ENCODE results near the gene PSEN1. TPM values are rescaled to one million over a fixed set of nuclear protein-coding genes. Genes with fewer than 3 reads are reported as not detected.

The PSEN1 gene
- total RNA-seq, 4 donors from 2014 or later, result 21.4 to 49.0 (median 24.5) TPM

DNA sequence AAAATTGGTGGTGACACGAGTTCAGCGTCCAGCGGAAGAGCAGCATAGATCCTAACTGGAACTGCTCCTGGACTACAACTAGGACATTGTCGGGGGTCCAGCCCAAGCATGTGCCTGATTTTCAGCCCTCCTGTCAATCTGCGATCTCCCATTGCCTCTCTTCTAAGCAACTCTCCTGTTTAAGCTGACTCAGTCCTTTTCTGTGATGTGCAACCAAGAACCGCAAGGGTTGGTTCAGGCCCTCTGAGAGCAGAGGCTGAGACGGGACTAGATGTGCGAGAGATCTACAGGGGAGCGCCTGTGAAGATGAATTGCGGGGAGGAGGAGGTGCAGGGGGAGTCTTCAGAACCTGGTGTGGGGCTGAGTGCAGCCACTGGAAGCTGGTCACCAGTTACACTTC is 97.3 kb downstream of the PSEN1 start:
- H3K27me3 ChIP-seq, result peaks cover 19 to 28% (median 25%) of the 10 kb centered on the region in 3 donors
- intact Hi-C loops (cut with DNase I; ENCODE audit: low total_unique reads) (no loop called here), in situ Hi-C loops (cut with MboI; ENCODE audit: low sequenced_read_pairs in 4 of 4) (no loop called here)
- H3K36me3 ChIP-seq, result no peaks in the 10 kb centered on the region
- ATAC-seq, result no peak
- no peak for DNase-seq
- H3K4me1 ChIP-seq, result peaks cover 0 to 12% of the 10 kb centered on the region in 2 donors
- TF ChIP-seq, protein P1, sequence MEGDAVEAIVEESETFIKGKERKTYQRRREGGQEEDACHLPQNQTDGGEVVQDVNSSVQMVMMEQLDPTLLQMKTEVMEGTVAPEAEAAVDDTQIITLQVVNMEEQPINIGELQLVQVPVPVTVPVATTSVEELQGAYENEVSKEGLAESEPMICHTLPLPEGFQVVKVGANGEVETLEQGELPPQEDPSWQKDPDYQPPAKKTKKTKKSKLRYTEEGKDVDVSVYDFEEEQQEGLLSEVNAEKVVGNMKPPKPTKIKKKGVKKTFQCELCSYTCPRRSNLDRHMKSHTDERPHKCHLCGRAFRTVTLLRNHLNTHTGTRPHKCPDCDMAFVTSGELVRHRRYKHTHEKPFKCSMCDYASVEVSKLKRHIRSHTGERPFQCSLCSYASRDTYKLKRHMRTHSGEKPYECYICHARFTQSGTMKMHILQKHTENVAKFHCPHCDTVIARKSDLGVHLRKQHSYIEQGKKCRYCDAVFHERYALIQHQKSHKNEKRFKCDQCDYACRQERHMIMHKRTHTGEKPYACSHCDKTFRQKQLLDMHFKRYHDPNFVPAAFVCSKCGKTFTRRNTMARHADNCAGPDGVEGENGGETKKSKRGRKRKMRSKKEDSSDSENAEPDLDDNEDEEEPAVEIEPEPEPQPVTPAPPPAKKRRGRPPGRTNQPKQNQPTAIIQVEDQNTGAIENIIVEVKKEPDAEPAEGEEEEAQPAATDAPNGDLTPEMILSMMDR (IDR thresholded peaks at IDR 0.05 in 4 of 5, conservative IDR thresholded peaks at IDR 0.05 in 1 of 5), result no peak
- no peak for TF ChIP-seq POLR2A (IDR thresholded peaks at IDR 0.05)
- no peak overlapping the region for H3K4me3 ChIP-seq
- no peaks in the 10 kb centered on the region for H3K9me3 ChIP-seq
- no peak overlapping the region for H3K27ac ChIP-seq

DNA sequence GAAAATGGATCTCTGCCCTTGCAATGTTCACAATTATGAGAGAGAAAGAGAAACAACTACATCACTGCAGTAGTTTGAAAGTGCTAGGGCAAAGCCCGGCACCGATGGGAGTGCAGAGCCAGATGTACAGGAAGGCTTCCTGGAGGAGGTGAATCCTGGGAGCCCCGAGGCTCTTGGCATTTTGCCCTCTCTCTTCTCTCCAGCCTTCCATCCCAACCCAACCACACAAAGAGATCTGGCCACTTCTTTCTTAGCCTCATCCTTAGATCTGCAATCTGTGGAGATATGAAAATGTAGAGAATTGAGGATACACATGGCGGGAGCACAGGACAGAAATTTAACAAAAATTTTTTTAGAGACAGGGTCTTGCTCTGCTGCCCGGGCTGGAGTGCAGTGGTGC is 97.7 kb downstream of the PSEN1 start:
- no peaks in the 10 kb centered on the region for H3K9me3 ChIP-seq
- ATAC-seq (no peak), DNase-seq (no peak)
- no peak overlapping the region for H3K27ac ChIP-seq
- no peak for TF ChIP-seq POLR2A (IDR thresholded peaks at IDR 0.05)
- TF ChIP-seq, protein P1 (IDR thresholded peaks at IDR 0.05 in 4 of 5, conservative IDR thresholded peaks at IDR 0.05 in 1 of 5), result no peak
- in situ Hi-C loops (cut with MboI; ENCODE audit: low sequenced_read_pairs in 4 of 4), result no loop called here
- H3K27me3 ChIP-seq, result peaks cover 24 to 33% (median 29%) of the 10 kb centered on the region in 3 donors
- intact Hi-C loops (cut with DNase I; ENCODE audit: low total_unique reads), result no loop called here
- peaks cover 1 to 11% of the 10 kb centered on the region in 2 donors for H3K4me1 ChIP-seq
- H3K36me3 ChIP-seq, result no peaks in the 10 kb centered on the region
- H3K4me3 ChIP-seq, result no peak overlapping the region

DNA sequence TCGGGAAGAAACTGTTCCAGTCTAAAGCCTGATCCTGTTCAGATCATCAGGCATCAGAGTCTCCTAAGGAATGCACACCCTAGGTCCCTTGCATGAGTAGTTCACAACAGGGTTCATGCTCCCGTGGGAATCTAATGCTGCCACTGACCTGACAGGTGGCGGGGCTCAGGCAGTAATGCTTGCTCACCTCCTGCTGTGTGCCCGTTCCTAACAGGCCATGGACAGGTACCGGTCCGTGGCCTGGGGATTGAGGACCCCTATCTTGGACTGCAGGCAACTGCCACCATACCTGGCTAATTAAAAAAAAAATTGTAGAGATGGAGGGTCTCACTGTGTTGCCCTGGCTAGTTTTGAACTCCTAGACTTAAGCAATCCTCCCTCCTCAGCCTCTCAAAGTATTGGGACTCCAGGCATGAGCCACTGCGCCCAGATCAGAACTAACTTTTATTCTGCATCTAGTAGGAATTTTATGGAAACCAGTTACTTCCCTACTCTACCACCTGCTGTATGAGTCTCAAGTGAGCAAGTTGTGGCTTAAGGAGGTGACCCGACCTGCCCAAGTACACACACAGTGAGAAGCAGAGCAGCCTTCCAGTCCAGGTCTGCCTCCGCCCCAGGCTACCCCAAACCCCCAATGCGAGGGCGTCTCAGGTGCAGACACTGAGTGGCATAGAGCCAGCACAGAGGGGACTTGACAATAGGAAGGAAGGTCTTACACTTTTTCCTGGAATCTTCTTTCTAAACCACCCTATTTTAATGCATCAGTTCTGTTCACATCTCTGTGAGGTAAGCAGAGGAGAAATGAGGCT is 98.5 kb downstream of the PSEN1 start:
- ATAC-seq (no peak), DNase-seq (no peak)
- no peaks in the 10 kb centered on the region for H3K36me3 ChIP-seq
- H3K27me3 ChIP-seq, result peaks cover 30 to 40% (median 34%) of the 10 kb centered on the region in 3 donors
- H3K4me3 ChIP-seq, result no peak overlapping the region
- H3K4me1 ChIP-seq, result peaks cover 7 to 18% of the 10 kb centered on the region in 2 donors
- TF ChIP-seq POLR2A (IDR thresholded peaks at IDR 0.05), result no peak
- TF ChIP-seq, protein P1 (IDR thresholded peaks at IDR 0.05 in 4 of 5, conservative IDR thresholded peaks at IDR 0.05 in 1 of 5), result no peak
- intact Hi-C loops (cut with DNase I; ENCODE audit: low total_unique reads) (no loop called here), in situ Hi-C loops (cut with MboI; ENCODE audit: low sequenced_read_pairs in 4 of 4) (no loop called here)
- no peak overlapping the region for H3K27ac ChIP-seq
- H3K9me3 ChIP-seq, result no peaks in the 10 kb centered on the region

DNA sequence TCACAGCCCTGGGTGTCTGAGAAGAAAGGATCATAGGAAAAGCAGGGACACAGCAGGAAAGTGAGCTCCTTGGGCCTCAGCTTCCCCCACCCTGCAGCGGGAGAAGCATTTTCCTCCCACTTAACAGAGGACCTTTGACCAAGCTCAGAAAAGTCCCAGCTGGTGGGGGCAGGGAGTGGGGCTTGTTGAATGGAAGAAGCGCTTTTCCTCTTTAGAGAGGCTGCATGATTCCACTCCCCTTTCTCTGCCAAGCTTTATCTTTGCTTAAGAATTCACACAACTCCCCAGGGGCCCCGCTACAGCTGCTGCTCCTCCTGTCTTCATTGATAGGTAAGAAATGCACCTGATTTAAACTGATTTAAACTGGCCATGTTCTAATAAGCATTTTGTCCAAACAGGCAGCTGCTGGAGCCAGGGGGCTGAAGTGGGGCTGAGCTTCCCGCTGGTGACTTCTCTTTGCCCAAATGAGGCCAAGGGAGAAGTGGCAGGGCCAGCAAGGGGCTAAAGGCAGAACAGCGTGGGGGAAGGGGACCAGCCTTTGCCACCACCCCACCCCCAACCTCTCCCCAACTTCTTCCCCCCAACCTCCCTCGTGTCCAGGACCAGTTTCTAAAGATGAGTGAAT is 99.3 kb downstream of the PSEN1 start:
- peaks cover 8 to 19% of the 10 kb centered on the region in 2 donors for H3K4me1 ChIP-seq

More for the DNA sequence above, 99.3 kb downstream of the PSEN1 start:
- Histone ChIP-seq H3K27me3 (peaks cover 38 to 47% (median 39%) of the 10 kb centered on the region in 3 donors), H3K27ac (no peak overlapping the region), H3K36me3 (no peaks in the 10 kb centered on the region), H3K9me3 (no peaks in the 10 kb centered on the region), H3K4me3 (no peak overlapping the region)
- DNase-seq (no peak), ATAC-seq (no peak)
- in situ Hi-C loops (cut with MboI; ENCODE audit: low sequenced_read_pairs in 4 of 4) (no loop called here), intact Hi-C loops (cut with DNase I; ENCODE audit: low total_unique reads) (no loop called here)
- no peak for TF ChIP-seq POLR2A (IDR thresholded peaks at IDR 0.05)
- TF ChIP-seq, protein P1 (IDR thresholded peaks at IDR 0.05 in 4 of 5, conservative IDR thresholded peaks at IDR 0.05 in 1 of 5), result no peak
